Medulla oblongata (tissue), 1 donor: ENCODE results near the gene LCE2B.
"Not testable (repeated sequence)": the region's sequence is repeated elsewhere in the genome, so short reads cannot be mapped to it uniquely, and the experiment has no call there.

Experiments
- DNase-seq: peaks from one replicate; pipeline ENCODE4 v3.0.0-alpha.2; 2015; ENCODE audit errors: extremely low spot score

LCE2B gene, protein sequence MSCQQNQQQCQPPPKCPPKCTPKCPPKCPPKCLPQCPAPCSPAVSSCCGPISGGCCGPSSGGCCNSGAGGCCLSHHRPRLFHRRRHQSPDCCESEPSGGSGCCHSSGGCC

DNA sequence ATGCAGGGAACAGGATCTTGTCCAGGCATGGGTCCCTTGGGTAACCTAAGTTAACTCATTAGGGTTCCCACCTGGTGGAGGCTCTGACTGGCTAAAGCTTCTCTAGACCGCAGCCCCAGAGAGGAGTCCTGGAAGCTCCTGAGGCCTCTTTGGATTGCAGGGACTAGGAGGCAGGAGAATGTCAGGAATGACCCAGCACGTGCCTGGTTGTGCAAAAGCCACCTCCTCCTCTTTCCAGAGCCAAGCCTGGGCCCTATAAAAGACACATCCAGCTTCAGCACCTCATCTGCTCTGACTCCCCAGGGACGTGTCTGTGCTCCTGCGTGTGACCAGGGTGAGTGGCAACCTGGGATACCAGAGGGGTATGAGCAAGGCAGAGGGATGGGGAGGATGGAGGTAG, at the start of gene LCE2B:
Gene LCE2B, plus strand, starts transcription at position 301 of the 400 bp plus-strand sequence. CDS start 721 bp downstream, outside the sequence.
- not testable (repeated sequence) for DNase-seq

DNA sequence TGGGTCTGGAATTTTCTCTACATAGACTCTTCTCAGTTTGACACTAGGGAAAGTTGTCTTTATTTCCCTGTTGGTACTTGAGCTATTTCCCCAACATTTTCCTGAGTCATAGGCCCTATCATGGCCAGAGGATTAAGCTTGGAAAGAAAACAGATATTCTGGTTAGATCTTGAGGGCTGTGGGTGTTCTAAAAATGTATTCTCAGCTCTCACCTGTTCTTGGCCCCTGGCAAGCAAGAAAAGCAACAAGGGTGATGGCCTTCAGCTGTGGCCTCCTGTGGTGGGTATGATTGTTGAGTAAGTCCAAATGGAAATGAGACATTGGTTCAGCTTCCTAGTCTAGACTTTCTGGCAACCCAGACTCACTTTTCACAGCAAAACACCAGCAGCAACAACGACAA, 45.6 kb upstream of the LCE2B start:
- no peak for DNase-seq

DNA sequence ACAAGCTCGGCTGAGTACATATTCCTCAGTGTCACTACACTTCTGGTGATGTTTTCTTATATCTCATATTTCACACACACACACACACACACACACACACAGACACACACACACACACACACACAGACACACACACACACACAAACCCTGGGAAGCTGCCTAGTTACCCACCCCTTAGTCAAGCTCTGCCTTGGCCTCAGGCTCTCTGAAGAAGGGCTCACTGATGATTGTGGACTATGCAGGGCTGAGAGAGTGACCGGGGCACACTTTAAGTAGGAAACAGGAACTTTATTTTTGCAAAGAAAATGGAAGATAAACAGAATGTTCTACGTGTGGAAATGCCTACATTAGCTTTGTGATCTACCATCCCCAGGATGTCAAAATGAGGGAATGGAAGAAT, 42.0 kb upstream of the LCE2B start:
- DNase-seq, result no peak

DNA sequence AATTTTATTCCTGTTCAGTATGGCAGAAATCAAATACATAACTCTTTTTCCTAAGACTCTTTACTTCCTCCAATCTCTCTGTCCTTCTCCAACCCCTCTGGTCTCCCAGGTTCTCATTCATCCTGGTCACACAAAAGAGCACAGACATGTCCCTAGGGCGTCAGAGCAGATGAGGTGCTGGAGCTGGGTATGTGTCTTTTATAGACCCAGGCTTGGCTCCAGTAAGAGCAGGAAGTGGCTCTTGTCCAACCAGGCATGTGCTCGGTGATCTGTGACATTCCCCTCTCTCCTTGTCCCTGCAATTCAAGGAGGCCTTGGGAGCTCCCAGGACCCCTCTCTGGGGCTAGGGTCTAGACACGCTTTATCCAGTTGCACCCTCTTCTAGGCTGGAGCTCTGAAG, 40.8 kb upstream of the LCE2B start:
- no peak for DNase-seq

DNA sequence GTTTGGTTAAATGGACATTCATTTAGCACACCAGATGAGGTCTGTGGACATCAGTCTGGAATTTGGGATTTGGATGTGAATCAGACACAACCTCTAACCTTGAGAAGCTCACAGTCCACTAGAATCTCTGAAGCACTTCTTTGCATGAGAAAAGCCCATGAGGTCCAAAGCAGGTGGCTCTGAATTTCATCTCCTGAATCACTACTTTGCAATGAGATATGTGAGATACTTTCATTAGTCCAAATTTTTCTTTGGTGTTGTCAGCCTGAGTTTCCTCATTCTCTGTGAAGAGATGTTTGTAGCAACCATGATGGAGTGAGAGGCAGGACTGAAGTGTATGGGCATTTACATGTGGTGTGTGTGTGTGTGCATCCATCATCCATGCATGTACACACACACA, 39.3 kb upstream of the LCE2B start:
- DNase-seq, result no peak

DNA sequence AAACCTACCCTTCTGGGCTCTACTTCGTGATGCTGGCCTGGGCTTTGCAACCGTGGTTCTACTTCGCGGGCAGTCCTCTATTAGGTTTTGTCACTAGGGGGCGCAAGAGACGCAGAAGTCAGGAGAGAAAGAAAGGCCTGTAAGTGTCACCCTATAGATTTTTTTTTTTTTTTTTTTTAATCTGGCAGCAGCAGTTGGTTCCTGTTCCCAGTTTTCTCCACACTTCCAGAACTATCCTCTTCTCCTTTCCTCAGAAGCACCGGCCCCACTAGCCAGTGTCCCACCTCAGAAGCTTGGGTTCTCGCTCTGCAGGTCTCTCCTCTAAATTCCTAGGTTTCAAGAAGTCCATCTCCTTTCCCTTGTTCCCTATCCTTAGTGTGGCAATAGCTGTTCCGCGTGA, 31.8 kb upstream of the LCE2B start:
- peak; percentile 65 for DNase-seq

DNA sequence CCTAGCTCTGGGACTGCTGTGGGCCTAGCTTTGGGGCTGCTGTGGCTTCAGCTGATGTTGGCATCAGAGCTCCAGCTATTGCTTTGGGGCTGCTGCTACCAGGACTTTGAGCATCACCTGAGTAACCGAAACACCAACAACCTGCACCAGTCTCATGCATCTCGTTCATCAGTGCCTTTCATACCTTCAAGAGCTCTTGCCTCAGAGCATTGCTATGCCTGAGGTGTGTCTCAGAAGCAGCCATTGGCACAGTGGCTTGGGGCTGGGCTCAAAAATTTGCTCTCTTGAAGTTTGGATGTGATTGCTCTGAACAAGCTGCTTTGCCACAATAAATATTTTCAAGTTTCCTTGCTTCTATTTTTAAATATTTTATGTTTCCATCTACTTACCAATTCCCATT, 29.5 kb upstream of the LCE2B start:
- no peak for DNase-seq

DNA sequence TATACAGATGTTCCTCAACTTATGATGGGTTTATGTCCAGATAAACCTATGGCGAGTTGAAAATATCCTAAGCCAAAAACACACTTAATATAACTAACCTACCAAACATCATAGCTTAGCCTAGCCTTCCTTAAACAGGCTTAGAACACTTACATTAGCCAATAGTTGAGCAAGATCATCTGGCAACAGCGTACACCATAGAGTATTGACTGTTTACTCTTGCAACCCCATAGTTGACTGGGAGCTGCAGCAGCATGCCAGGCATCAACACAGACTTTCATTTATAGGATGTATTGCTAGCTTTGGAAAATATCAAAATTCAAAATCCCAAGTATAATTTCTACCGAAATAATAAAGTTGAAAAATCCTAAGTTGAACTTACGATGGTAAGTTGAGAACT, 28.2 kb upstream of the LCE2B start:
- no peak for DNase-seq

DNA sequence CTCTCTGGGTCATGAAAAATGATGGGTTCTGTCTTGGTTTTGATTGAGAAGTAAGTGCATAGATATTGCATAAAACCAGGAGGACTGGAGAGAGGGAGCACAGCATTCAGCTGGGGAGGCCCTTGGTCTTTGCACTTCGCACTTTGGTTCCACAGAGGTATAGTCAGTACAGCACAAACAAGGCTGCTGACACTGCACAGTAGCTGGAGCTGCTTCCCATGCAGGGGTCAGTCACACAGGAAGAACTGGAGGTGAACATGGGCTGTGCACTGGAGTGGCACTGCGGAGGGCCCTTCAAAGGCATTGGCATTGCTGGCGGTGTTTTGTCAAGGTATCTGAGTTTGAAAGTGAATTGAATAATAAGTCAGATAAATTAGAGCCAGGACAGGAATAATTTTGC, 27.3 kb upstream of the LCE2B start:
- no peak for DNase-seq

DNA sequence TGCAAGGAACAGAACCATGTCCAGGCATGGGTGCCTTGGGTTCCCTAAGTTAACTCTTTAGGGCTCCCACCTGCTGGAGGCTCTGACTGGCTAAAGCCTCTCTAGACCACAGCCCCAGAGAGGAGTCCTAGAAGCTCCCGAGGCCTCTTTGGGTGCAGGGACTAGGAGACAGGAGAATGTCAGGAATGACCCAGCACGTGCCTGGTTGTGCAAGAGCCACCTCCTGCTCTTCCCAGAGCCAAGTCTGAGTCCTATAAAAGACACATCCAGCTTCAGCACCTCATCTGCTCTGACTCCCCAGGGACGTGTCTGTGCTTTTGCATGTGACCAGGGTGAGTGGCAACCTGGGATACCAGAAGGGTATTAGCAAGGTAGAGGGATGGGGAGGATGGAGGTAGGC, 22.8 kb upstream of the LCE2B start, which contains the start of gene LCE2D:
Gene LCE2D, plus strand, starts transcription at position 283 of the 400 bp plus-strand sequence. CDS start 726 bp downstream, outside the sequence.
- no peak for DNase-seq

DNA sequence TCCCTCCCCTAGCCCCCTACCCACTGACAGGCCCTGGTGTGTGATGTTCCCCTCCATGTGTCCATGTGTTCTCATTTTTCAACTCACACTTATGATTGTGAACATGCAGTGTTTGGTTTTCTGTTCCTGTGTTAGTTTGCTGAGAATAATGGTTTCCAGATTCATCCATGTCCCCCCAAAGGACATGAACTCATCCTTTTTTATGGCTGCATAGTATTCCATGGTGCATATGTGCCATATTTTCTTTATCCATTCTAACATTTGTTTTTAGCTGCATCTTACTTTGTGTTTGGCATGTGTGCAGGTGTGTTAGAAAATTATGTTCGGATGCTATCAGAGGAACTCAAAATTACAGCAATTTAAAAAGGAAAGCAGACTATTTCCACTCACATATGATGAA, 19.8 kb upstream of the LCE2B start:
- not testable (repeated sequence) for DNase-seq

DNA sequence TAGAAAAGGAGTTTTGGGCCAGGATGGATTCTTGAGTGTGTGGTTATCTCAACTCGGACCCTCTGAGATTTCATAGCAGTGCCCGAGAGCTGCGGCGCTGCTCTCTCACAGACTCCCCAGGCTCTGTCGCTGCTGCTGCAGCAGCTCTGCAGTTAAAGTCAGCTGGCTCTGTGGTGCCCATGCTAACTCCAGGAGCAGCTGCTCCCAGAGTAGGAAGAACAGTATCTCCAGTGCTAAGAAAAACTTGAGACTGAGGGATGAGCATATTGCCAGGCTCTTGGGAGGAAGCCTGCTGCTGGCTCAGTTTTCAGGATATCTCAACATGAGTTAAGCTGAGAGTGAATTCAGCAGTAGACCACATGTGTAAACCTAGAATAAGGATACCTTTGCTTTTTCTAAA, 18.3 kb upstream of the LCE2B start:
- no peak for DNase-seq

DNA sequence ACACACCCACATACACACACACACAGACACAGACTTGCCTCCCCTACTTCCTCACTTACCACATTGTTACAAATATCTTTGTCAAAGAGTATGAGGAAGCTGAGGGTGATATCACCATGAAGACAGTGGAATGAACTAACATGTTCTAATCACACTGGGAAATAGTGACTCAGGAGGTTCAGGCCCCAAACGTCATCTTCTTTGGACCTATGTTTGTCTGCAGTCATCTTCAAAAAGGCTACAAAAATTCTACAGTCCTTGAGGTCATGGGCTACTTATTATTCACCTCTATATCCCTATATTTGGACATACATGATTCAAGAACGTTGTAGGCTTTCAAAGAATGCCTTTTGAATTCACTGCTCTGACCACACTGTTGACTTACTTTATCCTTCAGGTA, 12.9 kb upstream of the LCE2B start:
- no peak for DNase-seq

DNA sequence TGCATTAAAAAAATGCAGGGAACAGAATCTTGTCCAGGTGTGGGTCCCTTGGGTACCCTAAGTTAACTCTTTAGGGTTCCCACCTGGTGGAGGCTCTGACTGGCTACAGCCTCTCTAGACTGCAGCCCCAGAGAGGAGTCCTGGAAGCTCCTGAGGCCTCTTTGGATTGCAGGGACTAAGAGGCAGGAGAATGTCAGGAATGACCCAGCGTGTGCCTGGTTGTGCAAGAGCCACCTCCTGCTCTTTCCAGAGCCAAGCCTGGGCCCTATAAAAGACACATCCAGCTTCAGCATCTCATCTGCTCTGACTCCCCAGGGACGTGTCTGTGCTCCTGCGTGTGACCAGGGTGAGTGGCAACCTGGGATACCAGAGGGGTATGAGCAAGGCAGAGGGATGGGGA, 10.9 kb upstream of the LCE2B start, which contains the start of gene LCE2C:
Gene LCE2C, plus strand, starts transcription at position 297 of the 400 bp plus-strand sequence. CDS start 737 bp downstream, outside the sequence.
- DNase-seq, result not testable (repeated sequence)

DNA sequence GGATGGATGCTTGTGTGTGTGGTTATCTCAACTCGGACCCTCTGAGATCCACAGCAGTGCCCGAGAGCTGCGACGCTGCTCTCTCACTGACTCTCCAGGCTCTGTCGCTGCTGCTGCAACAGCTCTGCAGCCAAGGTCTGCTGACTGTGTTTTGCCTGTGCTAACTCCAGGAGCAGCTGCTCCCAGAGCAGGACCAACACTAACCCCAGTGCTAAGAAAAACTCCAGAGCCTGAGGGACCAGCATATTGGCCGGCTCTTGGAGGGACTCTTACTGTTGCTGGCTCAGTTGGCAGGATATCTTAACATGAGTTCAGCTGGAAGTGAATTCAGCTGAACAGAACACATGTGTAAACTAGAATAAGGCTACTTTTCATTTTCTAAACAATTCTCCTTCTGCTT, 6.5 kb upstream of the LCE2B start:
- DNase-seq, result no peak

DNA sequence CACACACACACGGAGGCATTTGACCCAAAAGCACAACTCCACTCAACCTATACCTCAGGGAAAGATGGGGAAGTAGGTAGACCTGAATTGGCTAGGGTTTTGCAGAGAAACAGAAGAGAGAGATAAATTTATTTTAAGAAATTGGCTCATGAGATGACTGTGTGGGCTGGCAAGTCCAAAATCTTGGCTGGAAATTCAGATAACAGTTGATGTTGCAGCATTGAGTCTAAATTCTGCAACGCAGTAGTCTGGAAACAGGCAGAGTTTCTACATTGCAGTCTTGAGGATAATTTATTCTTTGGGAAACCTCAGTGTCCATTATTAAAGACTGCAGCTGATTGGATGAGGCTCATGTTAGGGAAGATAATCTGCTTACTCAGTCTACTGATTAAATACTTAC, 4.3 kb upstream of the LCE2B start:
- no peak for DNase-seq

DNA sequence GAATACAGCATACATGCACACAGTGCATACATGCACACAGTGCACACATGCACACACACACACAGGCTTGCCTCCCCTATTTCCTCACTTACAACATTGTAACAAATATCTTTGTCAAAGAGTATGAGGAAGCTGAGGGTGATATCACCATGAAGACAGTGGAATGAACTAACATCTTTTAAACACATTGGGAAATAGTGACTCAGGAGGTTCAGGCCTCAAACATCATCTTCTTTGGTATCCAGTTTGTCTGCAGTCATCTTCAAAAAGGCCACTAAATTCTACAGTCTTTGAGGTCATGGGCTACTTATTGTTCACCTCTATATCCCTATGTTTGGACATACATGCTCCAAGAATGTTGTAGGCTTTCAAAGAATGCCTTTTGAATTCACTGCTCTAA, 2.1 kb upstream of the LCE2B start:
- DNase-seq, result no peak

DNA sequence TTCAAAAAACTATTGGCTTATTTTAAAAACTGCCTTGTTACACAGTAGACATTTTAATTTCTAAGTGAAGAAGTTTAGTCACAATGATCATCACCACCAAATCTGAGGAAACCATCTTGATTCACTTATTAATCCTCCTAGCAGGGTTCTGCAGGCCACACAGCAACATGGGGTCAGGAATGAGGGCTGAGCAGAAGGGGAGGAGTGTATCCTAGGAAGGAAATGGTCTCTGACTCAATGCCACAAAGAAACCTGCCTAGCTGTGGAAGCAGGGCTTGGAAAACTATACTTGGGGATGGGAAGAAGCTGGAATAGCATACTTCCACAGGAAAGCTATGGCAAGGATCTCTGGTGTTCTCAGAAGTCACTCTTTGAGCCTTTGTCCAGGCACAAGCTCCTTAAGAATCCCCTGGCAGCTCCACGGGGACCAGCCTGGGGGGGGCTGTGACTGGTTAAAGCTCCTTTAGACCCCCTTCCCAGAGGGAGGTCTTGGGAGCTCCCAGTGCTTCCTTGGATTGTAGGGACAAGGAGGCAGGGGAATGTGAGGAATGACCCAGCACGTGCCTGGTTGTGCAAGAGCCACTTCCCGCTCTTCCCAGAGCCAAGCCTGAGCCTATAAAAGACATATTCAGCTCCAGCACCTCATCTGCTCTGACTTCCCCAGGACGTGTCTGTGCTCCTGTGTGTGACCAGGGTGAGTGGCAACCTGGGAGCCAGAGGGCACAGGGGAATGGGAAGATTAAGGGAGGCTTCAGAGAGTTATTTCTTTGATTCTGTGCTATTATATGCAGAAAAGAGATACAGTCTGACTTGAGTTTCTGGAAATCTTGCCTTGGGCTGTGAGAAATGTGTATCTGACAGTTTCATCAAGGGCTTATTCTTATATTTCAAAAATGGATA, 12.0 kb downstream of the LCE2B start, which contains the start of gene LCE2A:
Gene LCE2A, plus strand, starts transcription at position 645 of the 900 bp plus-strand sequence. CDS start 557 bp downstream, outside the sequence.
- no peak for DNase-seq

DNA sequence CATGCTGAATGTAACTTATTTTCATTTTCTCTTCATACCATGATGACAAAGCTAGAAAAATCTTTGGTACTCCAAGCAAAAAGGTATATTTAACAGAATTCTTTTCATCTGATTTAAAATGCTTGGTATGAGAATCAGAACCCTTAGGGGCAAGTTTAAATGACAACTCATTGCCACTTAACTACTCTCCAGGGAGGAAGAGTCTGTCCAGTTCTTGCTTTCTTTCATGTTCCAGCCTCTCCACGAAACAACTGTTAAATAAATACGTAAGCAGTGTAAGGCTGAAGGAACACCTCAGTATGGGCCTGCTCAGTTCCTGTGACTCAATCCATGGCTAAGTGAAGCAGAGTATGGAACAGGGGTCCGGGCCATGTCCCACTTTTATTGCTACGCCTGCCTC, 13.8 kb downstream of the LCE2B start:
- no peak for DNase-seq

DNA sequence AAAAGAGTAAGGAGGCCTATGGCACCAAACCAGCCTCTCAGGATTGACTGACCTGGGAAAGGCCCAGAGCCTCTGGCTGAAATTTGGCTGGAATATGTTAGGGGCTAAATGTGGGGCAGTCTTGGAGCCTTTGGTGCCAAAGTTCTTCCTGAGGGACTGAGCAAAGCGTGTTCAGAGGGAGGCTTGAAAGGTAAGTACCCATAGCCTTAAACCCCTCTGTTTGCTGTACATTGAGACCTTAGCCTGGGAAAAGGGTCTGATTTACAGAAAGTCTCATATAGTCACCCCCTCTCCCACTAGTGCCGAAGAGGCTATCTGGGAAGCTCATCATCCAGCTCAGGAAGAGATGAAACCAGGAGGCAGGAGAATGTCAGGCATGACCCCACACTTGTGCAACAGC, 21.9 kb downstream of the LCE2B start, which contains the start of gene LCE4A:
Gene LCE4A, plus strand, starts transcription at position 301 of the 400 bp plus-strand sequence. CDS start 916 bp downstream, outside the sequence.
- no peak for DNase-seq

DNA sequence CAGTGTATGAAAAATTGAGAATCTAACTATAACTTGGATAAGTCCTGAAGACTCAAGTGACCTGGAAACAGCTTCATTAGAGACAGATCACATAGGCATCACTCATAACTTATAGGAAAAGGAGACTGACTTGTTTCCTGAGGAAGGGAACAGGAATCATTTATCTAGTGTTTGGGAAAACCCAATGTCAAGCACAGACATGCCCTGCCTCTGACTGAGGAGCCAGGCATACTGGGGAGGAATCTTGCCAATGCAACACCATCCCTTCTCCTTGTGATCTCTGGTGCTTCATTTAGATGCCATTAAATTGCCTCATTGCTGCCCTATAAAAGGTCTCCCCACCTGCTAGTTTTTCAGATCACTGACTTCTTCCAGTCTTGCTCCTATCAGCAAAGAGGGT, 32.3 kb downstream of the LCE2B start:
- no peak for DNase-seq

DNA sequence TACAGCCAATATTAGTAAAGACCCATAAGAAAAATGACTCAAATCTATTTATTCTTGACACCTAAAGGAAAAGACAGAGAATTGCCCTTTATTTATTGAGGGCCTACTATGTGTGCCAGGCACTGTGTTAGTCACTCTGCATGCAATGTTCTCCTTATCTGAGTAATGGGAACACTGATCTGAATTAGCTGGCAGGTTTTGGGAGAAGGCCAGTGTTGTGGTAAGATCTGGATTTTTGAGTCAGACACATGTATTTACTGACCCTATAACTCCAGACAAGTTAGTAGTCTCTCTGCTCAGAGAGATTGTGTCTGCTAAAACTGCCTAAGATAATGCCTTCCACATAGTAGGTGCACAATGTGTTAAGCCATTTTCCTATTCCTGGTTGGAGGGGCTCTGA, 39.3 kb downstream of the LCE2B start:
- no peak for DNase-seq

DNA sequence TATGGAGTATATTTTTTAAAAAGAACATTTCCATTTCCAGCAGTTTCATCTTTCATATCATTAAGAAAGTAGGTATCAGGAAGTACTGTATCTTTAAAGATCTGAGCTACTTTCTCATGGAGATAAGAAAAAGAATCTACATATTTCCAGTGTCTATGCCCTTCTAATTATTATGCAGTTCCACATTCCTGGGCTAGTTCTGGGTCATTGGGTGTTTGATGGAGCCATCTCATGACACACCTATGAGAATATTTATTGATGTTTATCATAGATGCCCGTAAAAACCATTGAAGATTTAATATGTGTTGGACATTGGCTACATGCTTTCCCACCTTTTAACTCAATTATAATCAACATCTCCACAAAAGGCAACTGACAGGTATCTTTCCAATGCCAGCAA, 43.1 kb downstream of the LCE2B start:
- DNase-seq, result no peak
